BLaER1 (cell line): ENCODE results near the gene A1CF.
"Not testable (repeated sequence)": the region's sequence is repeated elsewhere in the genome, so short reads cannot be mapped to it uniquely, and the experiment has no call there.

Experiments
- H3K27ac ChIP-seq: shearing (Covaris generic); formaldehyde crosslinking; 2 replicates; pipeline ENCODE4 v1.8.1; 2022
- H3K27me3 ChIP-seq: shearing (Covaris generic); formaldehyde crosslinking; 2 replicates; pipeline ENCODE4 v1.8.1; 2022
- H3K36me3 ChIP-seq: shearing (Covaris generic); formaldehyde crosslinking; 2 replicates; pipeline ENCODE4 v1.8.1; 2022
- H3K4me1 ChIP-seq: shearing (Covaris generic); formaldehyde crosslinking; 2 replicates; pipeline ENCODE4 v1.8.1; 2022
- H3K4me2 ChIP-seq: shearing (Covaris generic); formaldehyde crosslinking; 2 replicates; pipeline ENCODE4 v1.8.1; 2022
- H3K4me3 ChIP-seq: shearing (Covaris generic); formaldehyde crosslinking; 2 replicates; pipeline ENCODE4 v1.8.1; 2022
- H3K9ac ChIP-seq: shearing (Covaris generic); formaldehyde crosslinking; 2 replicates; pipeline ENCODE4 v1.8.1; 2022
- H3K9me3 ChIP-seq: shearing (Covaris generic); formaldehyde crosslinking; 2 replicates; pipeline ENCODE4 v1.8.1; 2022
- H4K20me1 ChIP-seq: shearing (Covaris generic); formaldehyde crosslinking; 2 replicates; pipeline ENCODE4 v1.8.1; 2022
- Cebpa-rat ChIP-seq: shearing (Covaris generic); IDR thresholded peaks from 2 replicates; pipeline ENCODE4 v1.8.1; 2022

The A1CF gene

GRCh38 chr10:50909334-50910014 lies 24.0 kb upstream of the A1CF start:
- H3K27me3 ChIP-seq = no peaks in the 10 kb centered on the region
- no peaks in the 10 kb centered on the region for H3K4me1 ChIP-seq
- no peak overlapping the region for H3K9ac ChIP-seq
- H3K9me3 ChIP-seq = no peaks in the 10 kb centered on the region
- H4K20me1 ChIP-seq = no peaks in the 10 kb centered on the region
- no peak for TF ChIP-seq Cebpa-rat
- H3K36me3 ChIP-seq = no peaks in the 10 kb centered on the region
- no peak overlapping the region for H3K27ac ChIP-seq
- H3K4me2 ChIP-seq = no peak overlapping the region
- H3K4me3 ChIP-seq = no peak overlapping the region

DNA sequence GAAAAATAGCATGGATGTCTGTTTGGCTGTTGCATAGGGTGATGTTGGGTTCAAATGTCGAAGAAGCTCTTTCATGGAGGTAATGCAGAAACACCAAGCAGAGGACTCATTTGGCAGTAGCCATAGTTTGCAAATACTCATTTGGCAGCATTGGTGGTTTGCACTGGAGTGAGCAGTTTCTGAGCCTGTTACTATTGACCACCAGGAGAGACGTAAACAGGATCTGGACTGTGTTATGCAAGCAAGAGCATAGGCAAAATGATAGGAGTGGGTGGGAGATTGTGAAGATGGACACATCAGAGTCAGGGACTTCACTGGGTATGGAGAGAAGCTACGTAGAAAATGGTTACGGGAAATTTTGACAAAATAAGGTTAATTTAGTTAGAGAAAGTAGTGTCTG lies 22.9 kb upstream of the A1CF start:
- H3K4me2 ChIP-seq = no peak overlapping the region
- H3K27me3 ChIP-seq = no peaks in the 10 kb centered on the region
- no peak overlapping the region for H3K27ac ChIP-seq
- no peak for TF ChIP-seq Cebpa-rat
- no peaks in the 10 kb centered on the region for H3K9me3 ChIP-seq
- H3K4me1 ChIP-seq = no peaks in the 10 kb centered on the region
- H4K20me1 ChIP-seq = no peaks in the 10 kb centered on the region
- no peak overlapping the region for H3K9ac ChIP-seq
- no peaks in the 10 kb centered on the region for H3K36me3 ChIP-seq
- no peak overlapping the region for H3K4me3 ChIP-seq

GRCh38 chr10:50905797-50906196 lies 20.4 kb upstream of the A1CF start:
- H3K36me3 ChIP-seq, H3K4me3 ChIP-seq, H3K4me1 ChIP-seq, H3K27me3 ChIP-seq, H4K20me1 ChIP-seq, H3K27ac ChIP-seq, H3K9ac ChIP-seq, H3K4me2 ChIP-seq, H3K9me3 ChIP-seq: not testable (repeated sequence)

GRCh38 chr10:50896721-50897120 lies 11.3 kb upstream of the A1CF start:
- H3K27ac ChIP-seq = no peak overlapping the region
- H3K4me2 ChIP-seq = no peak overlapping the region
- TF ChIP-seq Cebpa-rat = no peak
- no peak overlapping the region for H3K4me3 ChIP-seq
- H4K20me1 ChIP-seq = no peaks in the 10 kb centered on the region
- H3K4me1 ChIP-seq = peaks cover 7% of the 10 kb centered on the region
- H3K9me3 ChIP-seq = no peaks in the 10 kb centered on the region
- no peaks in the 10 kb centered on the region for H3K36me3 ChIP-seq
- no peak overlapping the region for H3K9ac ChIP-seq
- no peaks in the 10 kb centered on the region for H3K27me3 ChIP-seq

DNA sequence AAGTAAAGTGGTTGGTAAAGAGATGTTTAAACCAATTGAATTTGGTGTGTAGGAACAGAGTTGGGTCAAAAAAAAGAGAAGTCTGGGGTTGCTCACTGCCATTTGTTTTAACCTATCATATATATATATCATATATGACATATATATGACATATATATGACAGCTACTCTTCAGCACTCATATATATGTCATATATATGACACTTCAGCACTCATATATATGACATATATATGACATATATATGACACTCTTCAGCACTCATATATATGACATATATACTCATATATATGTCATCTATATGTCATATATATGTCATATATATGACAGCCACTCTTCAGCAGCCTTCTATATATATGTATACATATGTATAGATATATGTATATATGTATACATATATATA lies 8.9 kb upstream of the A1CF start:
- Histone ChIP-seq H3K9ac (no peak overlapping the region), H3K27me3 (no peaks in the 10 kb centered on the region), H3K4me3 (no peak overlapping the region), H3K36me3 (no peaks in the 10 kb centered on the region), H3K4me2 (no peak overlapping the region), H4K20me1 (no peaks in the 10 kb centered on the region), H3K9me3 (no peaks in the 10 kb centered on the region), H3K4me1 (peaks cover 7% of the 10 kb centered on the region), H3K27ac (no peak overlapping the region)
- TF ChIP-seq Cebpa-rat = no peak

GRCh38 chr10:50892467-50892866 lies 7.0 kb upstream of the A1CF start:
- peaks cover 7% of the 10 kb centered on the region for H3K4me1 ChIP-seq
- H3K4me3 ChIP-seq = no peak overlapping the region
- TF ChIP-seq Cebpa-rat = no peak
- H3K27ac ChIP-seq = no peak overlapping the region
- H4K20me1 ChIP-seq = no peaks in the 10 kb centered on the region
- H3K36me3 ChIP-seq = no peaks in the 10 kb centered on the region
- H3K4me2 ChIP-seq = no peak overlapping the region
- H3K27me3 ChIP-seq = no peaks in the 10 kb centered on the region
- no peaks in the 10 kb centered on the region for H3K9me3 ChIP-seq
- H3K9ac ChIP-seq = no peak overlapping the region

DNA sequence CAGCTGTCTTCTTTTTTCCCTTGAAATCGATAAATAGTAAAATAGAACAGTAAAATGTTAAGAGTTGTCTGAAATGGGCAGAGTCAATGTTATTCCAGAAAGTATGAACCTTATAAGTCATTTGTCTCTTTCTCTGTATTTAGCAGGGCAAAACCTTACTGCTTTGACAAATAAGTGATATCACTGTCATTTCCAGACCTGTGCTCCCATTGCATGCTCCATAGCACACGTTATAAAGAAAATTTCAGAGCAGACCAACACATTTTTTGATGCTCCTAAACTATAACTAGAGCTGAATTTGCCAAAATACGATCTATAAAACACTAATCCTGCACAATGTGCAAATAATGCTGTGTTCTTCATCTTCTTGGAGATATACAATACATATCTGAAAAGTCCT lies 1.1 kb downstream of the A1CF start:
- H3K27me3 ChIP-seq = no peaks in the 10 kb centered on the region
- H3K9me3 ChIP-seq = no peaks in the 10 kb centered on the region
- H3K4me3 ChIP-seq = no peak overlapping the region
- no peak overlapping the region for H3K27ac ChIP-seq
- no peaks in the 10 kb centered on the region for H3K36me3 ChIP-seq
- H4K20me1 ChIP-seq = no peaks in the 10 kb centered on the region
- H3K4me1 ChIP-seq = 0 out of 2 replicates have a peak, but pooled peaks cover 4% of the 10 kb centered on the region
- no peak overlapping the region for H3K9ac ChIP-seq
- TF ChIP-seq Cebpa-rat = no peak
- H3K4me2 ChIP-seq = no peak overlapping the region

- Histone ChIP-seq H3K27ac (no peak overlapping the region), H3K27me3 (no peaks in the 10 kb centered on the region), H3K36me3 (no peaks in the 10 kb centered on the region), H3K9ac (no peak overlapping the region), H3K4me3 (no peak overlapping the region), H3K9me3 (no peaks in the 10 kb centered on the region), H3K4me1 (0 out of 2 replicates have a peak, but pooled peaks cover 7% of the 10 kb centered on the region), H3K4me2 (no peak overlapping the region), H4K20me1 (no peaks in the 10 kb centered on the region)
- no peak for TF ChIP-seq Cebpa-rat
These were observed 1.8 kb downstream of the A1CF start for GRCh38 chr10:50883629-50884028.

DNA sequence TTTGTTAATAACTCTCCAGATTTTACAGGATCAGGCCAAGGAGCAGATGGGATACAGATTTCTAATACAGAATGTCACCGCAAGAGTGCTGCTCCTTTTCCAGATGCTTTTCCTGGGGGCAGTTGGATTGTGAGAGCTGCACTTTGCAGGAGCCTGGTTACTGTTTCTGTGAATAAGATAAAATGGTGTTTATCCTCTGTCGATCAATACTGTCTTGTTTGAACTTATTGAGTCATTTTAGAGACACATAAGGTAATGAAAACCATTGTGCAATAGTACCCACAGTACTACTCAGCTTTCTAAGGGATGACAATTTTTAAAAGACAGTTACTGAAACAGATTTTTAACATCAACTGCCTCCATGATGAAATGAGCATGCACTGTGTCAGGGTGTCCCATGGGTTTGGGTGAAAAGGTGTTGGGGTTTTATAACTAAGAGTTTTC lies 2.9 kb downstream of the A1CF start:
- Histone ChIP-seq H3K4me1 (0 out of 2 replicates have a peak, but pooled peaks cover 7% of the 10 kb centered on the region), H3K36me3 (no peaks in the 10 kb centered on the region), H3K4me2 (no peak overlapping the region), H3K4me3 (no peak overlapping the region), H3K9me3 (no peaks in the 10 kb centered on the region), H3K27me3 (no peaks in the 10 kb centered on the region), H3K27ac (no peak overlapping the region), H3K9ac (no peak overlapping the region), H4K20me1 (no peaks in the 10 kb centered on the region)
- TF ChIP-seq Cebpa-rat = no peak

DNA sequence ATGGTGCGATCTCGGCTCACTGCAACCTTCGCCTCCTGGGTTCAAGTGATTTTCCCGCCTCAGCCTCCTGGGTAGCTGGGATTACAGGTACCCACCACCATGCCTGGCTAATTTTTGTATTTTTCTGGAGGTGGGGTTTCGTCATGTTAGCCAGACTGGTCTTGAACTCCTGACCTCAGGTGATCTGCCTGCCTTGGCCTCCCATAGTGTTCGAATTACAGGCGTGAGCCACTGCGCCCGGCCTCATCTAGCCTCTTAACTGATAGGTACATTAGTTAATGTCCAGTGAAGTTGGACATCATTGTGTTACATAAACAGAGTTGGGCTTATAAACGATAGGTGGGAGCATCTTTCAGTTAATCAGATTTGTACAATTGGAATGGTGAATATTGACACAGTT lies 4.4 kb downstream of the A1CF start:
- H3K4me3 ChIP-seq, H3K4me2 ChIP-seq, H3K27ac ChIP-seq, H3K4me1 ChIP-seq, H3K9me3 ChIP-seq, H3K36me3 ChIP-seq, H3K9ac ChIP-seq, H3K27me3 ChIP-seq, H4K20me1 ChIP-seq: not testable (repeated sequence)

- Histone ChIP-seq H4K20me1 (no peaks in the 10 kb centered on the region), H3K27me3 (no peaks in the 10 kb centered on the region), H3K4me2 (no peak overlapping the region), H3K9ac (no peak overlapping the region), H3K4me3 (no peak overlapping the region), H3K4me1 (0 out of 2 replicates have a peak, but pooled peaks cover 7% of the 10 kb centered on the region), H3K36me3 (no peaks in the 10 kb centered on the region), H3K9me3 (no peaks in the 10 kb centered on the region), H3K27ac (no peak overlapping the region)
- no peak for TF ChIP-seq Cebpa-rat
These were observed 9.0 kb downstream of the A1CF start for GRCh38 chr10:50876429-50876828.
